RCC 7860 (cell line): Measurements from ENCODE around the gene HYI.
"Not testable (repeated sequence)": the region's sequence is repeated elsewhere in the genome, so short reads cannot be mapped to it uniquely, and the experiment has no call there.

Experiments used
- DNase-seq: peaks from one replicate; pipeline ENCODE4 v3.0.0-alpha.2; 2015; ENCODE audit warnings: low spot score
- FAIRE-seq: peaks from 2 replicates; lab custom pipeline; 2012; peaks lifted over from hg19 to GRCh38; lab: Jason Lieb, UNC

HYI gene

DNA sequence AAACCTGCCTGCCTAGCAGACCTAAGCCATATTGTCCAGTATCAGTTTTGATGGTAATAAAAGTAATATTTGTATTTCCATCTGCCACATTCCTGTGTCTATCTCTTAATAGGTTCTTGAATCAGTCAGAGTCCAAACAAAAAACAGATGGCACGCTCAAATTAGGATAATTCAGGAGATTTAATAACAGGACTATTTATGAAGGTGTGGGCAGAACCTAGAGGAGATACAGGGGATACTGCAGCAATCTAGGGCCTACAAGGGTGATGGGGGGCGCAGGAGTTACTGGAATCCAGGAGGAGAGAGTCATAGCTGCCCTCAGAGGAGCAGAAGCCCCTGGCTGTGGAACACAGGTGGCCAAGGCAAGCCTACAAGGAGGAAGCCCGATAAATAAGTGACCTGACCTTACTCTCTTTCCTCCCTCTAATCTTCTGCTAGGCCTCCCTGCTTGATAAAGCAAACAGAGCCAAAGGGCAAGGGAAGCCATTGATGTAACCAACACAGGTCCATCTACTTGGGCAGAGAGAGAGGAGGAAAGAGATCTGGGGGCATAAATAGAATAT is 11.9 kb upstream of the HYI start:
- DNase-seq (peak; percentile 56), FAIRE-seq (no peak)

GRCh38 chr1:43464681-43465504 is 11.2 kb upstream of the HYI start:
- DNase-seq (peak; percentile 92), FAIRE-seq (peak; percentile 98)

GRCh38 chr1:43463479-43463878 is 9.7 kb upstream of the HYI start:
- DNase-seq = no peak
- FAIRE-seq = no peak

DNA sequence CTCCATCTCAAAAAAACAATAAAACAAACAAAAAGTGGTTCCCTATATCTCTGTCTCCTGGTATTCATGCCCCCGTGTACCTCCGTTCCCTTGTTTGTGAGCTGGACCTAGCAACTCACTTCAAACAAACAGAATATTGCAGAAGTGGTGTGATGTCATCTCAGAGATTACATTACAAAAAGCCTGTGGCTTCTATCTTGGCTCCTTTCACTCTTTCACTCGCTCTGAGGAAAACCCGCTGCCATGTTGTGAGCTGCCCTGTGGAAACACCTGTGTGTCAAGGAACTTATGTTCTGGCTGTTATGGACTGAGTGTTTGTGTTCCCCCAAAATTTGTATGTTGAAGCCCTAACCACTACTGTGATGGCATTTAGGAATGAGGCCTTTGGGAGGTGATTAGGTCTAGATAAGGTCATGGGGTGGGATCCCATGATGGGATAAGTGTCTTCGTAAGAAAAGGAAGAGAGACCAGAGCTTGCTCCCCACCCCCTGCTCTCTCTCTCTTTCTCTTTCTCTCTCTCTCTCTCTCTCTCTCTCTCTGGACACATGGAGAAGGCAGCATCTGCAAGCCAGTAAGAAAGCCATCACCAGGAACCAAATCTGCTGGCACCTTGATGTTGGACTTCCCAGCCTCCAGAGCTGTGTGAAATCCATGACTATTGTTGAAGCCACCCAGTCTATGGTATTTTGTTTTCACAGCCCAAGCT is 7.4 kb upstream of the HYI start:
- no peak for FAIRE-seq
- no peak for DNase-seq

DNA sequence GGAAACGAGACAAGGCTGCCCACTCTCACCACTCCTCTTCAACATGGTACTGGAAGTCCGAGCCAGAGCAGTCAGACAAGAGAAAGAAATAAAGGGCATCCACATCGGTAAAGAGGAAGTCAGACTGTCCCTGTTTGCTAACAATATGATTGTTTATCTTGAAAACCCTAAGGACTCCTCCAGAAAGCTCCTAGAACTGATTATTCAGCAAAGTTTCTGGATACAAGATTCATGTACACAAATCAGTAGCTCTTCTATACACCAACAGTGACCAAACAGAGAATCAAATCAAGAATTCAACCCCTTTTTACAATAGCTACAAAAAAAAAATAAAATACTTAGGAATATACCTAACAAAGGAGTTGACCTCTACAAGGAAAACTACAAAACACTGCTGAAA is 4.6 kb upstream of the HYI start:
- not testable (repeated sequence) for DNase-seq, FAIRE-seq

- DNase-seq (no peak), FAIRE-seq (no peak)
These were observed 1.6 kb upstream of the HYI start for GRCh38 chr1:43455213-43455889.

DNA sequence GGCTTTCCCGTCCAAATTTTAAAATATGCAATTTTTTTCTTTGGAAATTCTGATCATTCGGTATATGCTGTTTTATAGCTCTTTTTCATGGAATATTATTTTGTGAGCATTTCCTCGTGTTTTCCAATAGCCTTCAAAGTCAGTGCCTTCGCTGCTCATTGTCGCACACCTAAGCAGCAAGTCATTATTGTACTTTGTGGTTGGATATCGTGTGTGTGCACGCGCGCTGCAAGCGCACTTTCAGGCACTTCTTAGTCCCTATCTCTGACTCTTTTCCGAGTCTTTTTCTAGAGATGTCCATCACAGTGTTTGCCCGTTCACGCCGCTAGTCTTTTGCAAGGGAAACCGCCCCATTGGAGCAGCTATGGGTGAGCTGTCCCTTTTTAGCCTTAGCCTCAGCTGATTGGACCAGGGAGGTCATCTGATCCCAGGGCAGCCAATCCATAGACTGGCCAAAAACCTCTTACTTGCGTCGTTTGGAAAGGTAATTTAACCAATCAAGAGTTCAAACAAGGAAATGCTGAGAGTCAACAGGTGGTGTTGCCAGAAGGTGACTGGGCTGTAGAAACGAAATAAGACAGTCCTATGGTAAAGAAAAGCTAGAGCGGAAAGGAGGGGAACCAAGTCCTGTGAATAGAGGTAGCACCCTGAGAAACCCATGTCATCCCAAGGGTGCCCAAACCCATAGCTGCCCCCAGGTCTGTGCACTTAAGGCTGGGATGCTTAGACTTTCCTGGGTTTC is 710 bp upstream of the HYI start:
- no peak for FAIRE-seq

DNA sequence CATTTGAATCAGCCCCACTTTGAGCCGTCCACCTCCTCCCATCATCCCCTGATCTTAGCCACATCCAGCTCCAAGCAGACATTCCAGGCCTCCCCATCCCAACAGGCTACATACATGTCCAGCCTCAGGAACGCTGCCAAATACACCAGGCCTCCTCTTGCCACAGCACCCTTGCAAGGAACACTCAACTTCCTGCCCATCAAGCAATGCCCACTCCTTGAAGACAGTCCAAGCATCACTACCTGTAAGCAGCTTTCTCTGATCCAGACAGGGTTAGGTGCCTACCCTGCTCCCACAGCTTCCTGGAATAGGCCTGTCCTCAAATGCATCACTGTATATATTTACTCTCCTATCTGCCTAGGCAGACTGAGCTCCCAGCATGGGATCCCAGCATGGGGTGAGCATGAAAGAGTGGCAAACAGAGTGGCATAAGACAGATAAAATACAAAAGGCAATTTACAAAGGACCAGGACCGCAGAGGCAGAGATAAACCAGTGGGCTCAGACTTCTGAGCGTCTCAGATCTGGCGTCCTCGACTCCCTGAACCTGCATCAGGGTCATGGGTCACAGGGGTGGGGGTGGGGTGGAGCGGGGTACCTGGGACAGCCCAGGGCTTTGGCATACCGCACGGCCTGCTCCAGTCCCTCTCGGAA is 816 bp downstream of the HYI start:
- DNase-seq (peak; percentile 65), FAIRE-seq (no peak)

More for the DNA sequence above, 710 bp upstream of the HYI start:
- peak; percentile 53 for DNase-seq

DNA sequence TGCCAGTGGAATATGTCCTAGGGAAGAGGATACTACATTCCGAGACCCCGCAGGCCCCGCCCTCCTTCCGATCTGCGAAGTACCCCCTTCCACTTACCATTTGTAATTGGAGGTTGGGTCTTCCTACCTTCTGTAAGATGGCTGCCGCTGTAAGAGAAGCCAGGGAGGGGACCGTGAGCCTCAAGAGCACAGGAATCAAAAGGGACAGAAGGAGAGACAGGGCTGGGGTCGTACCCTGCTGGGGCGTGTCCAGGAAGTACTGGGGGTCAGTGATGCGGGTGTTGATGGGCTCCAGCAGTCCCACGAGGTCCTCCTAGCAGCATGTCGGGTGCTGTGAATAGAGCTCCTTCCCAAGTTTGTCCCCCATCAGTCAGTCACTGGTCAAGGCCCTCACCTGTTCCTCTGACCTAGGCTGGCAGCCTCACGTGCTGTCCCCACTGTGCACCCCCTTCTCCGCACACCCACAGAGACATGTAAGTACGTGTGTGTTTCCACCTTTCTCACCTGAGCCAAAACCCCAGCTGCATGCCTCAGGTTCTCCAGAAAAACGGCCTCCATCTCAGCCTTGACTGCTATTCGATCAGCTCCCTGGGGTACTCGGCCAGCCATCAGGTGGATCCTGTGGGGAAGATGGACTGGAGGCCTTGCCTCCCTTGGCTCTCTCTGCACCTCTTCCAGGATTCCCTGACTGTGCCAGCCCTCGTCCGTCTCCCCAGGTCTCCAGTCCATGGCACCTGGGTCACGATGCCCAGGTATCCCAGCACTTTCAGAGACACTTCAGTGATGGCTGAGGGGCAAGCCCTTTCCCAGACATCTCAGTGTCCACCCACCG is 1.8 kb downstream of the HYI start:
- no peak for DNase-seq
- FAIRE-seq = no peak

DNA sequence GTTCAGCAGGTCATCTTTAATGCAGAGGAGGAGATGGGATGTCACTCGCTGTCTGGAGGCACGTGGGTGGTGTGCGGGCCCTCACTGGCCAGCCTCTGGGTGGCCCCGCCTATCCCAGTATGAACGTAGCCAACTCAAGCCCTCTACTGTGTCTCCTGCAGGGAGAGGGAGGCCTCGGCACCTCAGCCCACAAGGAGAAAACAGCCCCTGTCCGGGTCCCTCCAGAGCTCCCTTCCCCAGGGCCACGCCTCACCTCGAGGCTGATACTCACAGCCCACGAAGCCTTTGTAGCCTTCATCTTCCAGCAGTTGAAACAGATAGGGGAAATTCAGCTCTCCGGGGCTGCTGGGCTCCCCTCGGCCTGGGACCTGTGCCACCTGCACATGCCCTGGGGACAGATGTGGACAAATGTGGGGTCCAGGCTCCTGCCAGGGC is 2.6 kb downstream of the HYI start:
- FAIRE-seq (no peak), DNase-seq (no peak)

GRCh38 chr1:43450251-43450941 is 3.3 kb downstream of the HYI start:
- no peak for FAIRE-seq

DNA sequence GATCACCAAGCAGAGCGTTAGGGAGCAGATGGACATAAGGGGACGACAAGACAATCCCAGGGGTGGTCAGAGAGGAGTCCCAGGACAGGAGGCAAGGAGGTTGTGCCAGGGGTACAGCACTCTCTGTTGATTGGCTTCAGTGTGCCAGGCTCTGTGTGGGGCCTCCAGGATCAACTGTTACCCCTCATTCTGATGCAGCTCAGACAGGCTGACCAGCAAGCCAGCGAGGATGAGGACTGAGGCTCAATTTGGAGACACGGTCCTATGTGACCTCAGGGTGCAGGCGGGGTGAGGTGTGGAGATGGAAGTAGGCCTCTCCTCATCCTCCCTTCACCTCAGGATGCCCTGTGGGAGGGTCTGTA is 4.0 kb downstream of the HYI start:
- DNase-seq (no peak), FAIRE-seq (no peak)

More at GRCh38 chr1:43450251-43450941, 3.3 kb downstream of the HYI start:
- no peak for DNase-seq

GRCh38 chr1:43448955-43449707 is 4.6 kb downstream of the HYI start:
- DNase-seq (no peak), FAIRE-seq (no peak)

DNA sequence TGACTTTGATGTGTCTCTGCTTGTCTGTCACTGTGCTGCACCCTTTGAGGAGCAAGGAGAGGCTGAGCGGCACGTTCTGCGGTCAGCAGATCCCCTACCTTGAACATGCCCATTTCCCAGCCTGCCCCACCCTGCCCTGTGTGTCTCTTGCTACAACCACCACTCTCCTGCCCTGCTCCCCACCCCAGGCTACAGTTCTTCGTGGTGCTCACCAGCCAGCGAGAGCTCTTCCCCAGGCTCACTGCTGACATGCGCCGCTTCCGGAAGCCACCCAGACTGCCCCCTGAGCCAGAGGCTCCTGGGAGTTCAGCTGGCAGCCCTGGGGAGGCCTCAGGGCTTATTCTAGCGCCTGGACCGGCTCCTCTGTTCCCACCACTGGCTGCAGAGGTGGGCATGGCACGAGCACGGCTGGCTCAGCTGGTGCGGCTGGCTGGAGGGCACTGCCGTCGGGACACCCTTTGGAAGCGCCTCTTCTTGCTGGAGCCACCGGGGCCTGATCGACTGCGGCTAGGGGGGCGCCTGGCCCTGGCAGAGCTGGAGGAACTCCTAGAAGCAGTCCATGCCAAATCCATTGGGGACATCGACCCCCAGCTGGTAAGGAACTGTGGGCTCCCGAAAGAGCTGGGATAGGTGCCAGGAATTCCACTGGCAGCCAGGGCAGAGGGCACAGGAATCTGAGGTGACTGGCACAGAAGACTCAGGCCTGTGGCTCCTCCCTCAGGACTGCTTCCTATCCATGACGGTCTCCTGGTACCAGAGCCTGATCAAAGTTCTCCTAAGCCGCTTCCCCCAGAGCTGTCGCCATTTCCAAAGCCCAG is 5.6 kb downstream of the HYI start:
- DNase-seq (peak; percentile 13), FAIRE-seq (no peak)

DNA sequence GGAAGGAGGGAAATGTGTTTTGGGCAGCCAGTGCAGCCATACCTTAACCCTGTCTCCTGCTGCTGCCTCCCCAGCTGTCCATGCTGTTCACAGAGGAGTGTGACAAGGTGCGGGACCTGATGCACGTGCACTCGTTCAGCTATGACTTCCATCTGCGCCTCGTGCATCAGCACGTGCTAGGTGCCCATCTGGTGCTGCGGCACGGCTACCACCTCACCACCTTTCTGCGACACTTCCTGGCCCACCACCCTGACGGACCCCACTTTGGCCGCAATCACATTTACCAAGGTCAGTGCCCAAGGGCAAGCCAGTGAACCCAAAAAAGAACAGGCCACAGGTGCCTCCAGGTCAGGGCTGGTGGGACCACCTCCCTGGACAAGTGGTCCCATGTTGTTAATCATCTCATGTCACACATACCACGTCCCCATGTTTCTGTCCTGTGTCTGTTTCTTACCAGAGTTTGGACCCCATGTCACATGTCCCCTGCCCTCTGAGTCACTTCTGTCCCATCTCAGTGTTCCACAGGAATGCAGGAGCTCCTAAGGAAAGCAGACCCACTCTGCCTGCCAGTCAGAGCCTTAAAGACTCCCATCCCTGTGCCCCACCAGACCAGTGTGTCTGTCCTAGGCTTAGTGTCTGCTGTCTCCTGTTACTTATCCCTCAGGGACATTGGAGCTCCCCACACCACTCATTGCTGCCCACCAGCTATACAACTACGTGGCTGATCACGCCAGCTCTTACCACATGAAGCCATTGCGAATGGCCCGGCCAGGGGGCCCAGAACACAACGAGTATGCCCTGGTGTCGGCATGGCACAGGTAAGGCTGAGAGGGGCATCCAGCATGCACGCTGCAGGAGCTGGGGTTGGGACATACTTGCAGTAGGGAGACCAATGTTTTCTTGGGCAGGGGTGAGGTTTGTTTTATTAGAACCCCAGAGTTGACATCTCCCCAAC is 6.6 kb downstream of the HYI start:
- DNase-seq = peak; percentile 28
- no peak for FAIRE-seq

DNA sequence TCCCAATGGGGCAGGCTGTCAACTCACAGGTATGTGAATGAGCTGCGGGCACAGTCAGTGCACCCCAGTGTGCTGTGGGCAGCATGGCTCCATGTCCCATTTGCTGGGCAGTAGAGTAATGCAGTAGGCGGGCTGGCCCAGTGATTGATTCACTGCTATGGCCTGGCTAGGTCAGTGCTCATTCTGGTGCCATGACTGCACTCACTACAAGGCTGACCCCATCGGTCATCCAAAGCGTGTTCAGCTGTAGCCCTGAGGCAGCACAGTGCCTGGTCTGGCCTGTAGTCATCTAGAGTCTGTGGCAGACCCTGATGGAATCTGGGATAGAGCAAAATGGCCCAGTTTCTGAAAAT is 7.4 kb downstream of the HYI start:
- no peak for DNase-seq
- no peak for FAIRE-seq
